DMS53 treated with DMSO at 0.1 percent for 48 hours (cell line): ENCODE data around the gene VPS52.
"Not testable (repeated sequence)": the region's sequence is repeated elsewhere in the genome, so short reads cannot be mapped to it uniquely, and the experiment has no call there.

Source experiments
- DNase-seq: peaks from one replicate; lab custom pipeline; 2025; ENCODE audit not compliant: unreplicated experiment; lab: John Stamatoyannopoulos, UW

VPS52 gene

GRCh38 chr6:33304216-33304615, 32.5 kb upstream of the VPS52 start:
- no peak for DNase-seq

- DNase-seq, result no peak
These were observed 30.2 kb upstream of the VPS52 start for GRCh38 chr6:33301877-33302276.

GRCh38 chr6:33299237-33299944, 27.7 kb upstream of the VPS52 start:
- peak; percentile 88 for DNase-seq

- DNase-seq, result no peak
These were observed 27.1 kb upstream of the VPS52 start, which contains the start of gene RGL2 for GRCh38 chr6:33298773-33299236. Gene RGL2, minus strand, starts transcription at chr6:33298942. Its CDS starts 332 bp downstream, at chr6:33298610.

DNA sequence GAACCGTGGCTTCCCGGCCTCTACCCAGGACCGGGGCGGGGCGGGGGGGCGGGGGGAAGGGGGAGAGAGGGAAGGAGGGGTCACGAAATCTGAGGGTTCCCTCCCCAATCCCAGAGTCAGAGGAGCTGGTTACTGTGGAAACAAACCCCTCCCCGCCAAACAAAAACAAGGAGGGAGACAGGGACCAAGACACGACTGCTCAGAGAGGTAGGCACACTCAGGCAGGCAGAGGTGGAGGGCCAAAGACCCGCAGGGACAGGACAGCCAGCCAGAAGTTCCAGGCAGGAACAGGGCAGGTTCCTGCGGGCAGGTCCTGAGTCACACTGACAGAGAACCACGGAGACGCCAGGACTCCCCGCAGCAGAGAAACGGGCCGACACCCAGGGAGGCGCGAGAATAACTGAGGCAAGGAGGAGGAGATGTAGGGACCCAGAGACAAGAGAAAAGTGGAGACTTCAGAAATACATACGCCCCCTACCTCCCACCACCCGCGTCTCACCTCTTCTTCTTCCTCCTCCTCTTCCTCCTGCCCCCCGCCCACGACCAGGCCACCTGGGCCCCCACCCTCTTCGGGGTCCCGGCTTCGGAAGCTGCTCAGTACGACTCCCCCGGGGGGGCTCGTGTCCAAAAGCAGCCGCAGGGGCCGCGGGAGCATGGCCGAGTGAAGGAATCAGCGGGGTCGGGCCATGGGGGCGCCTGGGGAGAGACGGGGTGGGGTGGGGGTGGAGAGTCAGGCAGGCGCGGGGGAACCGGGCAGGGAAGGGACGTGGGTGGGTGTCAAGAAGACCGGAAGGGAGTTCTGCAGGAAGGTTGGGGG, 26.5 kb upstream of the VPS52 start:
- DNase-seq, result peak; percentile 35

DNA sequence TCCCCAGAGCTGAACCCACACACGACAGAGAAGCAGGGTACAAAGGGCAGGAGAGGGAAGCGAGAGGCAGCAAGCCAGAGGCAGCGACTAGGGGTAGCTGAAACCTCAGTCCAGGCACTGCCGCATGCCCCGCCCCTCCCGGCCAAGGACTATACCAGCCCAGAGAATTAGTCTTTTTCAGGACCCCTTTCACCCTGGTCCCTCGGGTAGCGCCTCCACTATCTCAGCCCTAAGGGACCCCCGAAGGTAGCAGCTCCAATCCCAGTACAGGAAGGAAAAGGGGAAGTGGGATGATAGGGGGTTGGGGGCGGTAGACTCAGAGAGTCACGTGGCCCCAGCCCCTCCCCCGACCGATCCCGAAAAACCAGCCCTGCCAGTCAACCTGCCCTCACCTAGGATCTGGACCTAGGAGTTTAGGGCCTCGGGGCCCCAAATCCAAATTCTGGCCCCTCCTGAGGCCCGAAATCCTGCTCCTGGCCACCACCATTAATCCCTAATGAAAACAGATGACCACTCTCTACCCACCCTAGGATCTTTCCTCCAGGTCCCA, 25.8 kb upstream of the VPS52 start:
- DNase-seq, result no peak

DNA sequence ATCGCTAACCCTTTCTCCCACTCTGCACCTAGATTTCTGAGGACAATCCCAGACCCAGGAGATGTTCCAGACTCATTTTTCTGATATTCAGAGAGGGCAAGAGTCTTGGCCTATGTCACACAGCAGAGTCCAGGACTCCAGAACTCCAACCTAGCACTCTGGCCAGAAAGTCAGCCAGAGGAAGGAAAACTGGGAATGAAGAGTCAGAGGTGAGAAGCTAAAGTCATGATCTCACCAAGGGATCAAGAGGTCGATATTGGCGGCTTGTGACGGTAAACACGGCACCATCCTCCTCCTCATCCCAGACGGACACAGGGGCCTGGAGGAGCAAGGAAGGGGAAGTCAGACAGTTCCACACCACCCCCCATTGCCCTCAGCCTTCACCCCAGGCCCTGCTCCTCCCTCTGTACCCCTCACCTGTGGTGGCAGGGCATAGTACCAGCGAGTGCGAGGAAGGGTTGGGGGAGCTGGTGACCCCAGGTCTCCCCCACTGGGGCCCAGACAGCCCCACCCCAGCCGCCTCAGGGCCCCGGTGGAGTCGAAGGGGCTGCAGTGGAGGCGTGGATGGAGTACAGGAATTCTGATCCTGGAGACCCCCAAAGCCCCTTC, 25.2 kb upstream of the VPS52 start:
- DNase-seq, result no peak

DNA sequence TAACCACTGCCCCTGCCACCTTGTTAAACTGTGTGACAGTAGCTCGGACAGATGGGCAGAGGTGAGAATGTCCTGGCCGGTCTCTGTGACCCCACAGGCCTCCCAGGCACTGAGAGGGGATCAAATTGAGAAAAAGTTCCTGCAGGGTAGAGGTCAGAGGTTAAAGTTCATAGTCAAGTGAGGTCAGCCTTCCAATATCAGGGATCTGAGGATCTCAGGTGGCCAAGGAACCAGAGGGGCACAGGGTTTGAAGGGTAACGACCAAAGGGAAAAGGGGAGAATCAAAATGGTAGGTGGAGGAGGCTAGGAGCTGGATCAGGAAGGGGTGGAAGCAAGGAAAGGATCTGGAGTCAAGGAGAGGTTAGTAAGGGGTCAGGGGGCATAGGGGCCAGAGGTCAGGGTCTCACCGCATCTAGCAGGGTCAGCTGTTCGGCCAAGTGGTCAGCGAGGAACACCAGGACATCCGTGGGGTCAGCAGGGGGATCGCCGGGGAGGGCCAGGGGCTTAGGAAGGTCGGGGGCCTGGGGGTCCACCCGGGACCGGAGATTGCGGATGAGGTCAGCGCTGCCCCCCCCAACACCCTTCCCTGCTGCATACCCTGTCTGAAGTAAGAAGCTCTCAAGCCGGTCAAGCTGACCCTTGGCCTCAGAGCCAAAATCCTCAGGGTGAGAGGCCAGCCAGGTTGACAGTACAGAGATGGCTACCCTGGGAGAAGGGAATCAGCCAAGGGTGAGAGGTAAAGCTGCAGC, 24.1 kb upstream of the VPS52 start:
- no peak for DNase-seq

DNA sequence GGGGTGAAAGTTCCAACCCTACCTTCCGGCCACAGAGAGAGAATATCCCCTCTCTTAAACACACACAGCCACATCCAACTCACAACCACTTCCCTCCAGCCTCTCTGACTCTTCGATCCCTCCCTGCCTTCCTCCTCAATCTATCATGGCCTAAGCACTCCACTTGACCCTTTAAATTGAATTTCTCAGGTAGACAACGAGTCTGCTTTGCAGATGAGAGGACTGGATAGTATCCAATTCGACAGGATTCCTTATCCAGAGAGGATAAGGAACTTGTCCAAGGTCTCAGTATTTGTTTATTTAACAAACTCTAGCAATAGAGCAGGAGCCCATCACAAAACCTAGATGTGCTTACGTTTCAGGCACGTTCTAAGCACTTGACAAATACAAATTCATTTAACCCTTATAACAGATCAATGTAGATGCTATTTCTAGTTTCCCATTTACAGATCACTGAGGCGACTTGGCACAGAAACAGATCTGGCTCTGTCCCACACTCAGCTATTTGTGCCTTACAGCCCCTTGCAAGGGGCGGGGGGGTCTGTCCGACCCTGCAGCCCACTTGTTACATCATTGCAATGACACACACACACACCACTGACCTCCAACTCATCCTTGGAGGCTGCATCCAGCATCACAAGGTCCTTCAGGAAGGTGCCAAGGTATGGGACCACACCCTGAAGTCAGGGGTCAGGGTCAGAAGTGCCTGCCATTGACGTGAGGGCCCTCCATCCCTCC, 22.6 kb upstream of the VPS52 start:
- DNase-seq, result no peak

DNA sequence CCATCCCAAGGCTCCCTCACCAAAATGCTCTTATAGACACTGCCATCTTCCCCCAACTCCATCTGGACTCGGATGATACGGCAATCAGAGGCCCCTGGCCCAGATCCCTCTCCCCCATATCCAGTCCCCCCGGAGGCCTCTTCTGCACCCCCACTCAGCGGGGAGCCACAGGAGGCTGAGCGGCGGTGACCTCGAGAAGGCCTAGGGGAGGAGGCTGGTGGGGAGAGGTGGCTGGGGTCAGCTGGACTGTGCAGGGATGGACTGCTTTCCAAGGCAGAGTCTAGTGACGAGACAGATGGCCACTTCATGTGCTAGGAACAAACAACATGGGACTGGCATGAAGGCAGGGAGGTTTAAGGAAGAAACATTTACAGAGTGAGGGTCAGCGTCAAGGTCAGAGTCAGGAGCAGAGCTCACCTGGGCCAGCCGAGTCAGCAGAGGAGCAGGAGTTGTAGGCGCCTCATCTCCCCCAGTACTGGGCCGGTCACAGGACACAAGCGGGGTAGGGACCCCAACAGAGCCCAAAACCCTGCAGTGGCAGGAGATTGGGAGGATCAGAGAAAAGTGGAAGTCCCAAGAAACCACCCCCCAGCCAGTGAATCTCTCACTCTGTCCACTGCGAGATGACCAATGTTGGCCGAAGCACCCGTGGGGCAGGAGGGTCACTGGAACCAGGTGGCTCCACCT, 21.5 kb upstream of the VPS52 start:
- no peak for DNase-seq

DNA sequence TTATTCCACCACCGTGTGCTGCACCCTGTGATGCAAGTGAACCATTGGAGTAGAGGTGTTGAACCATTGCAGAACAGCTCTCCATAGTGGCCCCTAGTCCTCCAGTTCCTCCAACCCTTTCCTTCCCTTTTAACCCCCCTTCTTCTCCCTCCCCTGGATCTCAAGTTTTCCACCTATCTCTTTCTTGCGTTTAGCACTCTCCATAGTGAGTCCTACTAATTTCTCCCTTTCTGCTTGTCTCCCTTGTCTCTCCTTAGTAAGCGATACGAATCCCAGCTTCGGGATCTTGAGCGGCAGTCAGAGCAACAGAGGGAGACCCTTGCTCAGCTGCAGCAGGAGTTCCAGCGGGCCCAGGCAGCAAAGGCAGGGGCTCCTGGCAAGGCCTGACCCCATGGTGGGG, 18.8 kb upstream of the VPS52 start:
- DNase-seq, result no peak

DNA sequence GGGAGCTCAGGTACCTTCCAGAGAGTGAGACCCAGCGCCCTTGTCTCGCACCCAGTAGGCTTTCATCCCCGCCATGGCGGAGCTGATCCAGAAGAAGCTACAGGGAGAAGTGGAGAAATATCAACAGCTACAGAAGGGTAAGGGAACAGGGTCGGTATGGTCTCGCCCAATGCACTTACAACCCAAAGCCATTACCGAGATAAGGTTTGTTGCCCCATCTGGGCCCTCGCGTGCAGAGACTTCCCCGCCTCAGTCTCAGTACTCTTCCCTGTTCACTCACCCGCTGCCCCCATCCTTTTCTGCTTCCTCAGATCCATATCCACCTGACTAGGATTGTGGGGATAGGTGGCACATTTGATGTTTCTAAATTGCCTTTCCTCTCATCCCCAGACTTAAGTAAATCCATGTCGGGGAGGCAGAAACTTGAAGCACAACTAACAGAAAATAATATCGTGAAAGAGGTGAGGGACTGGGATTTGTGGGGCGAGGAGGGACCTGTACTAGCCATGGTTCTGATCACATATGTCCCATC, 18.2 kb upstream of the VPS52 start:
- DNase-seq, result no peak

DNA sequence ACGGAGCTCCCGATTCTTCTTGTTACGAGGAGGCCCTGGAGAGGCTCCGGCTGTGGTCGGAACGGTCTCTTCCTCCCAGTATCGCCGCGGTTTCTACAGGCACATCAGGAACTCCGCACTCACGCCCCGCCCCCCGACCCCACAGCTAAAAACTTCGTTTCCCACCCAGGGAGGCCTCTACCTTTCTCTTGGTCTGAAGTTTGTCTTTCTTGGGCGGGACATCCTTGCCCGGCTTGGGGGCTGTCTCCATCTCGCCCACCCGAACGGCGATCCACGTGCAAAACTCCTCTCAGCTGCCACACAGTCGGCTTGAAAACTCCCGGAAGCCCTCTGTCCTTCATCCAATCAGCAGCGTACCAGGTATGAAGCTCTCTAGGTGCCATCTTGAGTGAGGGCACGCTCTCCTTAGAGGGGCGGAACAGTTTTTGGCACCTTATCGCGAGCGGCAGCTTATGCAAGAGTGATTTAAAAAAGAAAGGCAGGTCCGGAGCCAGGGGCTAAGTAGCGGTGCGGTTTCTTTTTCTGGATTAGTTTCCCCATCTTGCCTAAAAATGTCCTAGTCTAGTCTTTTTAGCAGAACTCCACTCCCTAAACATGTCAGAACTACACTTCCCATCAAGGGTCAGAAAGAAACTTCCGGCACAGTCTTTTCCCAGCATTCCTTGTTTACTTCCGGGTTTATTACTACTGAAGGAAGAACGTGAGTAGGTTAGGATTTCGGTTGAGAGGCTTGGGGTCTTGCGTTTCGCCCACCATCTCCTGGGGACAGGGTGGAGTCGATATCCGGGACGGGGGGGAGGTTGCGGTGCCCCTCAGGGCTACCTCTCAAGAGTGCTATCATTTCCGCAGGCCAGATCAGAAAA, 17.5 kb upstream of the VPS52 start, which contains the start of the genes PFDN6 and WDR46:
PFDN6 (plus strand) TSS at position 681 of the 863 bp plus-strand sequence. CDS start 256 bp downstream, outside the sequence.
WDR46 (minus strand) TSS at position 319 of the 863 bp plus-strand sequence; CDS start at position 250, 69 bp downstream.
- peak; percentile 90 for DNase-seq

- DNase-seq, result no peak
These were observed 16.7 kb upstream of the VPS52 start for GRCh38 chr6:33288141-33288920.

DNA sequence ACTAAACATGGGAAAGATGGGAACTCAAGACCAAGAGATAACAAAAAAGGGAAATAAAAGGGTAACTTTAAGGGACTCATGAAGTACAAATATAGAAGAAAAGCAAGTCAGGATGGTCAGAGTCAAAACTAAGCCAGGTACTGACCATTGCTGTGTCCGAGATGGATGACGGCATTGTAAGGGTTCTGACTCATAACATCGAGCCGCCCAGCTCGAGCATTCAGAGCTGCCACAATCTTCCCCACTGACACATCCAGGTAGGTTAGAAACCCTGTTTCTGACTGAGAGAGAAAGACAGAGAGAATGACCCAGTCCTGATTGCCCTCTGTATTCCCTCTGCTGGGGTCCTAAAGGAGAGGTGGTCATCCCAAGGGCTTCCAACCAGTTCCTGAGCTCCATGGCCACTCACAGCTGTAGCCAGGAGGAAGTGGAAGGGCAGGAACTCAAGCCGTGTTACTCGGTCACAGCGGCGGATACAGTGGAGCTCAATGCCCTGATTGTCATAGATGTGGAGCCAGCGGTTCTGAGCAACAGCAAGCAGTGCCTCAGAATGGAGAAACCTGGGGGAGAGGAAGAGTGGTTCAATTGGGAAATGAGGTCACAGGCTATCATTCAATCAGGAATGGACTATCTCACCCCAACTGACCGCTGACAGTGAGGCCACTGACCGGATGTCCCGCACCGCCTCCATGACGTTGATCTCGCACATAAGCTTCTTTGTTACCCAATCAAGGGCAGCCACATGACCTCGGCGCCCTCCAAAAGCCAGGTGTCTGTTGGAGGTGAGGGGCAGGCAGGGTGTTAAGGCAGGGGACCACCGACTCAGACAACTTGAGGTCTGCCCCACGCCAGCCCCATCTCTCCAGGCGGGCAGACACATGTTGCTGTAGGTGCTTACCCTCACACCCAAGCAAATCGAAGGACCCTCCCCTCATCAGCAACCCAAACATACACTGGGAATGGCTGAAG, 15.6 kb upstream of the VPS52 start:
- no peak for DNase-seq

DNA sequence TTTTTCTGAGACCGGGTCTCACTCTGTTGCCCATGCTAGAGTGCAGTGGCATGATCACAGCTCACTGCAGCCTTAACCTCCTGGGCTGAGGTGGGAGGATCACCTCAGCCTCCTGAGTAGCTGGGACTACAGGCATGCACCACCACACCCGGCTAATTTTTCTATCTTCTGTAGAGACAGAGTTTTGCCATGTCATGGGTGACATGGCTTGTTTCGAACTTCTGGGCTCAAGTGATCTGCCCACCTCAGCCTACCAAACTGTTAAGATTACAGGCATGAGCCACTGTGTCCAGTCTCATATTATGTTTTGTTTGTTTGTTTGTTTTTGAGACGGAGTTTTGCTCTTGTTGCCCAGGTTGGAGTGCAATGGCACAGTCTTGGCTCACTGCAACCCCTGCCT, 13.5 kb upstream of the VPS52 start:
- DNase-seq, result not testable (repeated sequence)
